ENCODE results near the gene THTPA.
"Not testable (repeated sequence)": the region's sequence is repeated elsewhere in the genome, so short reads cannot be mapped to it uniquely, and the experiment has no call there.

Gene THTPA

GRCh38 chr14:23588884-23589598 is 33.0 kb downstream of the THTPA start:
- peak; percentile 89 to 90 for DNase-seq
- no peak for TF ChIP-seq POLR2A (IDR thresholded peaks at IDR 0.05; ENCODE audit: low read length)
- TF ChIP-seq GATA1 (IDR thresholded peaks at IDR 0.05; ENCODE audit: low read depth, low read length): no peak

DNA sequence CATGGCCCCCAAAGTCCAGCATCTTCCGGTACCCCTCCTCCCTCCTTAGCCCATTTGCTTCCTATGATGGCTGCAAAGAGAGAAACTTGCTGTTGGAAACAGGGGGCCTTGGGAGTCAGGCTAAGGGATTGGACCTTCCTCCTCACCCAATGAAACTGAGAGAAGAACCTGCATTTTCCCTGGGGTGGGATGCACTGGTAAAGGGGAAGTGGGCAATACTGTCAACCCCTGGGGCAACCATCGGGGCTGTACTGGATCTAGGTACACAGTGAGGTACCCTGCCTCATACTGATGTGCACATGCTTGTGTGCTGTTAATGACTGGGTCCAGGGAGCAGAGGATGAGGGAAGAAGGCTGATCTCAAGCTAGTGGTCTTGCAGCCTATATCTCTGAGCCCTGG is 33.5 kb downstream of the THTPA start:
- no peak for DNase-seq
- TF ChIP-seq GATA1 (IDR thresholded peaks at IDR 0.05; ENCODE audit: low read depth, low read length): no peak

GRCh38 chr14:23590198-23590597 is 34.1 kb downstream of the THTPA start:
- no peak for TF ChIP-seq GATA1 (IDR thresholded peaks at IDR 0.05; ENCODE audit: low read depth, low read length)
- TF ChIP-seq POLR2A (IDR thresholded peaks at IDR 0.05; ENCODE audit: low read length): no peak
- no peak for DNase-seq

DNA sequence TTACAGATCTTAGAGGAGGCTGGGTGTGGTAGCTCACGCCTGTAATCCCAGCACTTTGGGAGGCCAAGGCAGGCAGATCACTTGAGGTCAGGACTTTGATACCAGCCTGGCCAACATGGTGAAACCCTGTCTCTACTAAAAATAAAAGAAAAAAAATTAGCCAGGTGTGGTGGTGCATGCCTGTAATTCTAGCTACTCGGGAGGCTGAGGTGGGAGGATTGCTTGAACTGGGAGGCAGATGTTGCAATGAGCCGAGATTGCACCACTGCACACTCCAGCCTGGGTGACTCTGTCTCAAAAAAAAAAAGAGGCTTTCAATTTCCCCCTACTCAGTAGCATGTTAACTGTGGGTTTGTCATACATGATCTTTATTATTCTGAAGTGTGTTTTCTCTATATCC is 38.1 kb downstream of the THTPA start:
- not testable (repeated sequence) for DNase-seq

GRCh38 chr14:23600322-23600707 is 44.2 kb downstream of the THTPA start:
- DNase-seq: no peak
- no peak for TF ChIP-seq GATA1 (IDR thresholded peaks at IDR 0.05; ENCODE audit: low read depth, low read length)
- TF ChIP-seq POLR2A (IDR thresholded peaks at IDR 0.05; ENCODE audit: low read length): no peak

DNA sequence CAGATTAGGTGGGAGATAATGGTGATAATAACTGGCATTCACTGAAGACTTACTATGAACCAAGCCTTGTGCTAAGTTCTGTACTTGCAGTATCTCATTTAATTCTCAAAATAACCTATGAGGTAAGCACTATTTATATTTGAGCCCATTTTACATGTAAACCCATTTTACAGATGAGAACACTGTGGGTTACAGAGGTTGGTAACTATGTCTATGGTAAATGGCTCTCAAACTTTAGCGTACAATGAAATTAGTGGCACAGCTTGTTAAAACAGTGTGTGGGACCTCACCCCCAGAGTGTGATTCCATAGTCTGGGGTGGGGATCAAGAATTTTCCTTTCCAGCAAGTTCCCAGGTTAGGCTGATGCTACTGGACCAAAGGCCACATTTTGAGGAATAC is 44.7 kb downstream of the THTPA start:
- no peak for TF ChIP-seq POLR2A (IDR thresholded peaks at IDR 0.05; ENCODE audit: low read length)
- TF ChIP-seq GATA1 (IDR thresholded peaks at IDR 0.05; ENCODE audit: low read depth, low read length): no peak
- no peak for DNase-seq

- TF ChIP-seq GATA1 (IDR thresholded peaks at IDR 0.05; ENCODE audit: low read depth, low read length) (no peak), POLR2A (IDR thresholded peaks at IDR 0.05; ENCODE audit: low read length) (no peak)
- DNase-seq: no peak
Measured at GRCh38 chr14:23601424-23601823, 45.4 kb downstream of the THTPA start.

GRCh38 chr14:23601845-23602180 is 45.7 kb downstream of the THTPA start:
- DNase-seq: no peak
- no peak for TF ChIP-seq POLR2A (IDR thresholded peaks at IDR 0.05; ENCODE audit: low read length)
- TF ChIP-seq GATA1 (IDR thresholded peaks at IDR 0.05; ENCODE audit: low read depth, low read length): no peak

DNA sequence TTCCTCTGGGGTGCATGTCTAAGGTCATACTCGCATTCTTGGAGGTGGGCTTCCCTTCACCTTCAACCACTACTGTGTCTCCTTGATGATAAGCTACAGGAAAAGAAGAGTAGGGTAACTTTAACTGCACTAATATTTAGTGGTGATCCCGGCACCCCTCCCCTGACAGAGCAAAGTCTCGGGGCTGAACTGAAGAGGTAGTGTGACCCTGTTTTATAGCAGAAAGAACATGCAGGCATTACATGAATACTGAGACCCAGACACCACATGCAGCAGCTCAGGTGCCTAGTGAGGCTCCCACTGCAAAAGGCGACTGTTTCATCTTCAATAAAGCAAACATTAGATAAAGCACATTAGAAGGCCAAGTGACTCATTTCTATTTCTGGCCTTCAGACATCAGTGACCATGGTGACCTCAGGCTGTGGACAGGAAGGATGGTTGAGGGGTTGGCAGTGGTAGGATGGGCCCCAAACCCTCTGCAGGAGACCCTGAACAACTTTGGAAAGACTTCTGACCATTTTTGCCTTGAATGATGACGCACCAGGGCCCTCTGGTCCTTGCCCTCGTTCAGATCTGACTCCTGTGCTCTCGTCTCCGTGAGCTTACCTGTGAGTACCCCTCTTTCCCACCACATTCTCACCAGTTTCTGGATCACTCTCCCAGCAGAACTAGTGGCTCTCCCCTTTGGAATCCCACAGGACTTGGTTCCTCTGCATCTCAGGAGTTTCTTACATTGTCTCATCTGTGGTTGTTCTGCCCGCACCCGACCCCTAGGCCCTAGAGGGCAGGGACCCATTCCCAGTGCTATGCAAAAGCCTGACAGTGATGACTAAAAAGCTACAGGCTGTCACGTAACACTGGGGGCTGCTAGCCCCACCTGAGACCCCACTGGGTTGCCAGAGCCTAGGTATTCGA is 46.4 kb downstream of the THTPA start:
- no peak for DNase-seq

GRCh38 chr14:23603103-23603502 is 47.0 kb downstream of the THTPA start:
- no peak for TF ChIP-seq GATA1 (IDR thresholded peaks at IDR 0.05; ENCODE audit: low read depth, low read length)
- TF ChIP-seq POLR2A (IDR thresholded peaks at IDR 0.05; ENCODE audit: low read length): no peak
- no peak for DNase-seq

More for the DNA sequence above, 46.4 kb downstream of the THTPA start:
- no peak for TF ChIP-seq GATA1 (IDR thresholded peaks at IDR 0.05; ENCODE audit: low read depth, low read length)
- TF ChIP-seq POLR2A (IDR thresholded peaks at IDR 0.05; ENCODE audit: low read length): no peak

- TF ChIP-seq GATA1 (IDR thresholded peaks at IDR 0.05; ENCODE audit: low read depth, low read length) (no peak), POLR2A (IDR thresholded peaks at IDR 0.05; ENCODE audit: low read length) (no peak)
- DNase-seq: no peak
Measured at GRCh38 chr14:23604148-23604547, 48.1 kb downstream of the THTPA start.

GRCh38 chr14:23604675-23605170 is 48.7 kb downstream of the THTPA start:
- DNase-seq: no peak
- TF ChIP-seq POLR2A (IDR thresholded peaks at IDR 0.05; ENCODE audit: low read length): no peak
- no peak for TF ChIP-seq GATA1 (IDR thresholded peaks at IDR 0.05; ENCODE audit: low read depth, low read length)

DNA sequence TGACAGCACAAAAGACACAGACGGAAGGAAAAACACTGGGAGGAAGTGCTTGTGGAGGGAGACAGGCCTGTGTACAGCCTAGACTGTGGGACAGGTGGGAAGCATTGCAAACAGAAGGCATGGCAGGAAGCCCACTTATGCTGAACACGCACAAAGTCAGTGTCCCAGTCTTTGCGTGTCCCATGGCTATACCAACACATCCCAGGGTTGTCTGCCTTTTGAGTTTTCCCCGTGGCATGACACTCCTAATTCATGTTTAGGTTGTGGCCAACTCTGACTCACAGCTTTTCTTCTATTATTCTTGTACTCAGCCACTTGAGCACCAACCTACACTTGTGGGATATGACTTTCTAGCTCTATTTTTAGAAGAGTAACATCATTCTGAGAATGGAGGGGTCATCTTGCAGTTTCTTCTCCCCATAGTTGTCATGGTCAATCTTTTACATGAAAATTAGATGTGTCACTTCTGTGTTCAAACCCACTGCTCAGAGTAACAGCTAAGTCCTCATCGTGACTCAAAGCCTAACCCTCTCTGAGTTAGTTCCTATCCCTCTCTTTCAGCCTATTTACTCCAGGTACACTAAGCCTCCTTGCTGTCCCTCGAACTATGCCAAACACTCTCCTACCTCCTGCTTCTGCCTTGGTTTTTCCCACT is 50.0 kb downstream of the THTPA start:
- TF ChIP-seq GATA1 (IDR thresholded peaks at IDR 0.05; ENCODE audit: low read depth, low read length) (no peak), POLR2A (IDR thresholded peaks at IDR 0.05; ENCODE audit: low read length) (no peak)
- no peak for DNase-seq

- TF ChIP-seq GATA1 (IDR thresholded peaks at IDR 0.05; ENCODE audit: low read depth, low read length) (no peak), POLR2A (IDR thresholded peaks at IDR 0.05; ENCODE audit: low read length) (no peak)
- DNase-seq: no peak
Measured at GRCh38 chr14:23608454-23608853, 52.4 kb downstream of the THTPA start.

Measured in erythroblast (primary cell).